AG09309 (cell line): Measurements from ENCODE around the gene RPA3.
"Not testable (repeated sequence)": the region's sequence is repeated elsewhere in the genome, so short reads cannot be mapped to it uniquely, and the experiment has no call there.

ENCODE experiments used
- DNase-seq: peaks from one replicate; pipeline ENCODE4 v3.0.0-alpha.2; 2010; ENCODE audit warnings: low read depth
- H3K4me3 ChIP-seq: 2 replicates; pipeline ENCODE4 v1.5.1; 2011; ENCODE audit warnings: mild to moderate bottlenecking, low read depth, low read length, moderate library complexity; ENCODE audit not compliant: control insufficient read depth
- CTCF ChIP-seq: IDR thresholded peaks from 2 replicates; pipeline ENCODE4 v1.5.1; 2011; ENCODE audit warnings: mild to moderate bottlenecking, low read depth, low read length, inconsistent platforms; ENCODE audit not compliant: insufficient read depth, control insufficient read depth; ENCODE audit errors: missing control alignments

The RPA3 gene

GRCh38 chr7:7664291-7664690, 54.1 kb downstream of the RPA3 start:
- H3K4me3 ChIP-seq: no peak overlapping the region
- no peak for DNase-seq
- TF ChIP-seq CTCF: no peak

- DNase-seq: no peak
- H3K4me3 ChIP-seq: no peak overlapping the region
- peak; percentile 26 for TF ChIP-seq CTCF
These were observed 55.9 kb downstream of the RPA3 start for GRCh38 chr7:7662527-7662926.

GRCh38 chr7:7656459-7656858, 61.9 kb downstream of the RPA3 start:
- not testable (repeated sequence) for H3K4me3 ChIP-seq, DNase-seq

GRCh38 chr7:7654964-7655715, 63.3 kb downstream of the RPA3 start:
- H3K4me3 ChIP-seq: no peak overlapping the region
- TF ChIP-seq CTCF: no peak
- DNase-seq: no peak

GRCh38 chr7:7653593-7654187, 64.7 kb downstream of the RPA3 start:
- DNase-seq: no peak
- peak; percentile 41 for TF ChIP-seq CTCF
- H3K4me3 ChIP-seq: no peak overlapping the region

- no peak for TF ChIP-seq CTCF
- no peak for DNase-seq
- H3K4me3 ChIP-seq: no peak overlapping the region
These were observed 65.4 kb downstream of the RPA3 start for GRCh38 chr7:7652798-7653540.

- no peak for TF ChIP-seq CTCF
- no peak overlapping the region for H3K4me3 ChIP-seq
- DNase-seq: no peak
These were observed 66.9 kb downstream of the RPA3 start for GRCh38 chr7:7651479-7651878.
